Measurements from ENCODE around the gene PDE4C. TPM values are rescaled to one million over a fixed set of nuclear protein-coding genes. Genes with fewer than 3 reads are reported as not detected.

Gene PDE4C
- total and polyA plus RNA-seq, 9 of the 15 experiments (the other 6 are each of a cell fraction or from before 2014, with no cell fraction given) = 0.04 to 0.91 (median 0.20) TPM; not detected in 1

DNA sequence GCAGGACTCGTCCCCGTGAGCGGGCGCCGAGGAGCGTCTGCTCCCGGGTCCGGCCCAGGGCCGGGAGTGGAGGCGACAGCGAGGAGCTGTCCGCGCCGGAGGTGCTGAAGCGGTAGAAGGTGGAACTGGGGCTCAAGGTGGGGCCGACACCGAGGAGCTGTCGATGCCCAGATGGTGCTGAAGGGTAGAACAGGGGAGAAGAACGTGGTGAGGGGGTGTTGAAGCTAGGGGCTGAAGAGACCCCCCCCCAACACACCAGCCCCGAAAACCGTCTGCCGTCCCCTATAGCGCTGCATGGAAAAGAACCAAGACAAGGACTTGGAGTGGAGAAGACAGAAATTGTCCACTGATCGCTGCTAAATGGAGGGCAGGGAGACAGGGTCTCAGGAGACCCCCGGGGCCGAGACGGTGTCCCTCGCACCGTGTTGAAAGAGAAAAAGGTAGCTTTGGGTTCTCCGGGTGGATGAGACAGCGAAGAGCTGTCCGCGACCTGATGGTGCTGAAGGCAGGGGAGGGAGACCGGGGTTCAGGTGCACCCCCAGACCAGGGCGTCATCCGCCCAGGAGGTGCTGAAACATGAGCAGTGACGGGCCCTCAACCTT is 7.1 kb upstream of the PDE4C start (continued):
- TF ChIP-seq, protein P1, sequence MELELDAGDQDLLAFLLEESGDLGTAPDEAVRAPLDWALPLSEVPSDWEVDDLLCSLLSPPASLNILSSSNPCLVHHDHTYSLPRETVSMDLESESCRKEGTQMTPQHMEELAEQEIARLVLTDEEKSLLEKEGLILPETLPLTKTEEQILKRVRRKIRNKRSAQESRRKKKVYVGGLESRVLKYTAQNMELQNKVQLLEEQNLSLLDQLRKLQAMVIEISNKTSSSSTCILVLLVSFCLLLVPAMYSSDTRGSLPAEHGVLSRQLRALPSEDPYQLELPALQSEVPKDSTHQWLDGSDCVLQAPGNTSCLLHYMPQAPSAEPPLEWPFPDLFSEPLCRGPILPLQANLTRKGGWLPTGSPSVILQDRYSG (tag; conservative IDR thresholded peaks at IDR 0.05; ENCODE audit: low read depth) = peak; percentile 90
- TF ChIP-seq NCOR1 (IDR thresholded peaks at IDR 0.05) = no peak
- 0 out of 2 replicates have a peak, but pooled peaks have one; percentile 21 for TF ChIP-seq PYGO2 (tag; IDR thresholded peaks at IDR 0.05)
- no peak for TF ChIP-seq NFRKB (IDR thresholded peaks at IDR 0.05; ENCODE audit: low read depth)
- TF ChIP-seq, protein P2, sequence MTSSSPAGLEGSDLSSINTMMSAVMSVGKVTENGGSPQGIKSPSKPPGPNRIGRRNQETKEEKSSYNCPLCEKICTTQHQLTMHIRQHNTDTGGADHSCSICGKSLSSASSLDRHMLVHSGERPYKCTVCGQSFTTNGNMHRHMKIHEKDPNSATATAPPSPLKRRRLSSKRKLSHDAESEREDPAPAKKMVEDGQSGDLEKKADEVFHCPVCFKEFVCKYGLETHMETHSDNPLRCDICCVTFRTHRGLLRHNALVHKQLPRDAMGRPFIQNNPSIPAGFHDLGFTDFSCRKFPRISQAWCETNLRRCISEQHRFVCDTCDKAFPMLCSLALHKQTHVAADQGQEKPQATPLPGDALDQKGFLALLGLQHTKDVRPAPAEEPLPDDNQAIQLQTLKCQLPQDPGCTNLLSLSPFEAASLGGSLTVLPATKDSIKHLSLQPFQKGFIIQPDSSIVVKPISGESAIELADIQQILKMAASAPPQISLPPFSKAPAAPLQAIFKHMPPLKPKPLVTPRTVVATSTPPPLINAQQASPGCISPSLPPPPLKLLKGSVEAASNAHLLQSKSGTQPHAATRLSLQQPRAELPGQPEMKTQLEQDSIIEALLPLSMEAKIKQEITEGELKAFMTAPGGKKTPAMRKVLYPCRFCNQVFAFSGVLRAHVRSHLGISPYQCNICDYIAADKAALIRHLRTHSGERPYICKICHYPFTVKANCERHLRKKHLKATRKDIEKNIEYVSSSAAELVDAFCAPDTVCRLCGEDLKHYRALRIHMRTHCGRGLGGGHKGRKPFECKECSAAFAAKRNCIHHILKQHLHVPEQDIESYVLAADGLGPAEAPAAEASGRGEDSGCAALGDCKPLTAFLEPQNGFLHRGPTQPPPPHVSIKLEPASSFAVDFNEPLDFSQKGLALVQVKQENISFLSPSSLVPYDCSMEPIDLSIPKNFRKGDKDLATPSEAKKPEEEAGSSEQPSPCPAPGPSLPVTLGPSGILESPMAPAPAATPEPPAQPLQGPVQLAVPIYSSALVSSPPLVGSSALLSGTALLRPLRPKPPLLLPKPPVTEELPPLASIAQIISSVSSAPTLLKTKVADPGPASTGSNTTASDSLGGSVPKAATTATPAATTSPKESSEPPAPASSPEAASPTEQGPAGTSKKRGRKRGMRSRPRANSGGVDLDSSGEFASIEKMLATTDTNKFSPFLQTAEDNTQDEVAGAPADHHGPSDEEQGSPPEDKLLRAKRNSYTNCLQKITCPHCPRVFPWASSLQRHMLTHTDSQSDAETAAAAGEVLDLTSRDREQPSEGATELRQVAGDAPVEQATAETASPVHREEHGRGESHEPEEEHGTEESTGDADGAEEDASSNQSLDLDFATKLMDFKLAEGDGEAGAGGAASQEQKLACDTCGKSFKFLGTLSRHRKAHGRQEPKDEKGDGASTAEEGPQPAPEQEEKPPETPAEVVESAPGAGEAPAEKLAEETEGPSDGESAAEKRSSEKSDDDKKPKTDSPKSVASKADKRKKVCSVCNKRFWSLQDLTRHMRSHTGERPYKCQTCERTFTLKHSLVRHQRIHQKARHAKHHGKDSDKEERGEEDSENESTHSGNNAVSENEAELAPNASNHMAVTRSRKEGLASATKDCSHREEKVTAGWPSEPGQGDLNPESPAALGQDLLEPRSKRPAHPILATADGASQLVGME (CRISPR knock-in tag; IDR thresholded peaks at IDR 0.05) = no peak
- no peak for TF ChIP-seq SIN3B (IDR thresholded peaks at IDR 0.05; ENCODE audit: low read depth)
- no peak for TF ChIP-seq CBFA2T3 (IDR thresholded peaks at IDR 0.05)
- no peak for TF ChIP-seq POLR2G (IDR thresholded peaks at IDR 0.05; ENCODE audit: low read depth, low read length)
- TF ChIP-seq BRCA1 (IDR thresholded peaks at IDR 0.05) = no peak
- TF ChIP-seq BRCA1 (CRISPR knock-in tag; IDR thresholded peaks at IDR 0.05) = 0 out of 2 replicates have a peak, but pooled peaks have one; percentile 91
- peak; percentile 80 for TF ChIP-seq GABPB1 (CRISPR knock-in tag; IDR thresholded peaks at IDR 0.05)
- TF ChIP-seq HDAC1 (IDR thresholded peaks at IDR 0.05) = peak in 1 of 2 experiments; percentile 91; a peak in 2 of 4 replicates
- TF ChIP-seq ZNF75A (CRISPR knock-in tag; IDR thresholded peaks at IDR 0.05) = 0 out of 2 replicates have a peak, but pooled peaks have one; percentile 13
- no peak for TF ChIP-seq TCF7 (IDR thresholded peaks at IDR 0.05; ENCODE audit: borderline replicate concordance)
- no peak for TF ChIP-seq PHF8 (IDR thresholded peaks at IDR 0.05; ENCODE audit: borderline replicate concordance, low read length)
- TF ChIP-seq TCF3 (CRISPR knock-in tag; IDR thresholded peaks at IDR 0.05) = no peak
- TF ChIP-seq FOXP1 (CRISPR knock-in tag; IDR thresholded peaks at IDR 0.05) = peak; percentile 92
- TF ChIP-seq BDP1 (IDR thresholded peaks at IDR 0.05; ENCODE audit: insufficient read depth, insufficient read length) = no peak
- TF ChIP-seq RBM39 (optimal IDR thresholded peaks at IDR 0.05; ENCODE audit: low read depth, low read length) = no peak
- 0 out of 2 replicates have a peak, but pooled peaks have one; percentile 68 for TF ChIP-seq ZNF165 (CRISPR knock-in tag; IDR thresholded peaks at IDR 0.05; ENCODE audit: borderline replicate concordance)
